Heart right ventricle (tissue), 16 donors: Measurements from ENCODE around the gene DDB1. TPM values are rescaled to one million over a fixed set of nuclear protein-coding genes. Genes with fewer than 3 reads are reported as not detected.
A peak's percentile ranks its signal among the peaks of the same experiment; 100 is the strongest.

Experiments
- ATAC-seq, 8 donors: fragments of 200-7000 bp; cut with Tn5 transposase; one replicate each; pipeline ENCODE4 v1.9.1; 2020; ENCODE audit warnings: mild to moderate bottlenecking in 8 of 8, moderate library complexity in 8 of 8, moderate number of reproducible peaks in 1 of 8
- DNase-seq, 2 donors: peaks; one replicate each; pipeline ENCODE4 v3.0.0-alpha.2; 2020
- H3K27ac ChIP-seq, 10 donors: fragments of 200-600 bp; sonication (generic) in 2 of 10; one replicate each; pipeline versions ENCODE4 v1.5.0 to v1.8.0; 2020 to 2022; ENCODE audit warnings: mild to moderate bottlenecking in 3 of 10
- H3K27me3 ChIP-seq, 7 donors: fragments of 200-600 bp; one replicate each; pipeline ENCODE4 v1.8.0; 2021 to 2022; ENCODE audit warnings: mild to moderate bottlenecking in 2 of 7
- H3K36me3 ChIP-seq, 9 donors: fragments of 200-600 bp; sonication (generic) in 1 of 9; one replicate each; pipeline versions ENCODE4 v1.5.0 to v1.8.0; 2020 to 2022; ENCODE audit warnings: mild to moderate bottlenecking in 2 of 9
- H3K4me1 ChIP-seq, 9 donors: fragments of 200-600 bp; sonication (generic) in 1 of 9; one replicate each; pipeline versions ENCODE4 v1.5.0 to v1.8.0; 2020 to 2022; ENCODE audit warnings: mild to moderate bottlenecking in 4 of 9
- H3K4me3 ChIP-seq, 10 donors: fragments of 200-600 bp; sonication (generic) in 2 of 10; one replicate each; pipeline versions ENCODE4 v1.5.0 to v1.8.0; 2020 to 2022; ENCODE audit warnings: mild to moderate bottlenecking in 7 of 10, moderate library complexity in 2 of 10
- H3K9me3 ChIP-seq, 11 donors: fragments of 200-600 bp in 10 of 11; sonication (generic) in 2 of 11; one replicate each; pipeline versions ENCODE4 v1.5.0 to v1.8.0; 2013 to 2022; ENCODE audit warnings: mild to moderate bottlenecking in 2 of 11, control low read depth in 1 of 11, moderate library complexity in 1 of 11
- WGBS, 2 donors: extraction: QIAGEN DNeasy Blood & Tissue Kit; methylation state at CpG; one replicate each; pipeline ENCODE4 v1.1.7; 2013; ENCODE audit warnings: inconsistent platforms in 1 of 2; 5-methylcytosine and 5-hydroxymethylcytosine counted together
- intact Hi-C, 10 donors: fragments of 100-400 bp; cut with DNase I; formaldehyde crosslinking; loops; one replicate each; pipeline versions ENCODE4 v1.11.1 to v1.14.2; 2022
- polyA plus RNA-seq, 2 donors: library from polyadenylated mRNA; stranded (reverse); fragments of 200-250 nt; gene quantifications; one replicate each; pipeline ENCODE4 v1.2.3, GENCODE V29; 2013
- total RNA-seq, 10 donors: library from RNA; stranded (reverse); fragmentation: NEBNext Ultra II Directional in 3 of 10; extraction: Animal tissue kit (Norgen Biotek cat#: 25700) in 3 of 10; gene quantifications; one replicate each; pipeline versions ENCODE4 v1.2.1 to v1.2.4, GENCODE V29; 2021 to 2023
- TF ChIP-seq, protein P1 (sequence below), 9 donors: fragments of 200-600 bp; sonication (generic) in 2 of 9; IDR thresholded peaks; one replicate each; pipeline versions ENCODE4 v1.5.0 to v1.8.0; 2021 to 2022; ENCODE audit warnings: antibody characterized with exemption in 9 of 9, mild to moderate bottlenecking in 5 of 9, moderate library complexity in 1 of 9
- donor health status: Arrhythmogenic right ventricular cardiomyopathy.
- donor health status: ischemic (EF 13 %, LVEDD 7.1; RV severe dilation, severe dysfunction).
- donor health status: healthy with polysubstance abuse.
- donor health status: DM: no; HTN: yes; CAD: no.
- donor health status: DM: no; HTN: no; CAD: no.
- donor health status: ischemic (EF 25% LVEDD 6.9; RV normal size, moderate dysfunction).
- donor health status: ischemic (EF 25% LVEDD 5.7; RV mildly dilated, moderate dysfunction).
- donor health status: healthy.
- donor health status: DM: yes; HTN: yes; CAD: no.
- donor health status: Ischemic cardiomyopathy.
- donor health status: ischemic (EF 35%, LVEDD 5.7; RV mildly dilated, moderate dysfunction).
- donor health status: nonischemic (EF 11% LVEDD 7.7; RV severe dilation, severe dysfunction).
- donor health status: DM: yes; HTN: yes; CAD: no.
- donor health status: PGD.
- donor health status: ischemic (EF 29% LVEDD 5.4; RV normal size, mild dysfunction).
- donor health status: nonischemic (EF 23%, LVEDD 6.1; RV moderate dilation, normal function).

DDB1 gene
- total and polyA plus RNA-seq, 12 donors = 59.0 to 147 (median 129) TPM

- Histone ChIP-seq H3K27me3 (no peaks in the 10 kb centered on the region), H3K36me3 (peaks cover 0 to 100% (median 65%) of the 10 kb centered on the region in 9 donors), H3K27ac (peak overlapping the region in 1 of 10 donors; percentile 0), H3K4me1 (peaks cover 0 to 48% (median 26%) of the 10 kb centered on the region in 9 donors), H3K4me3 (no peak overlapping the region), H3K9me3 (no peaks in the 10 kb centered on the region)
- WGBS, 2 donors = 46 to 55% methylated on average over 2 of the region's 2 CpGs
- DNase-seq (no peak), ATAC-seq (peak in 6 of 8 donors; percentile 26 to 76 (median 70))
- intact Hi-C loops = no loop called here
- TF ChIP-seq, protein P1, sequence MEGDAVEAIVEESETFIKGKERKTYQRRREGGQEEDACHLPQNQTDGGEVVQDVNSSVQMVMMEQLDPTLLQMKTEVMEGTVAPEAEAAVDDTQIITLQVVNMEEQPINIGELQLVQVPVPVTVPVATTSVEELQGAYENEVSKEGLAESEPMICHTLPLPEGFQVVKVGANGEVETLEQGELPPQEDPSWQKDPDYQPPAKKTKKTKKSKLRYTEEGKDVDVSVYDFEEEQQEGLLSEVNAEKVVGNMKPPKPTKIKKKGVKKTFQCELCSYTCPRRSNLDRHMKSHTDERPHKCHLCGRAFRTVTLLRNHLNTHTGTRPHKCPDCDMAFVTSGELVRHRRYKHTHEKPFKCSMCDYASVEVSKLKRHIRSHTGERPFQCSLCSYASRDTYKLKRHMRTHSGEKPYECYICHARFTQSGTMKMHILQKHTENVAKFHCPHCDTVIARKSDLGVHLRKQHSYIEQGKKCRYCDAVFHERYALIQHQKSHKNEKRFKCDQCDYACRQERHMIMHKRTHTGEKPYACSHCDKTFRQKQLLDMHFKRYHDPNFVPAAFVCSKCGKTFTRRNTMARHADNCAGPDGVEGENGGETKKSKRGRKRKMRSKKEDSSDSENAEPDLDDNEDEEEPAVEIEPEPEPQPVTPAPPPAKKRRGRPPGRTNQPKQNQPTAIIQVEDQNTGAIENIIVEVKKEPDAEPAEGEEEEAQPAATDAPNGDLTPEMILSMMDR (IDR thresholded peaks at IDR 0.05) = no peak
Observed at GRCh38 chr11:61325649-61326414, 7.1 kb downstream of the DDB1 start.

GRCh38 chr11:61315260-61315659 is 17.6 kb downstream of the DDB1 start:
- WGBS, 2 donors = 75 to 81% methylated on average over 2 of the region's 2 CpGs
- Histone ChIP-seq H3K9me3 (no peaks in the 10 kb centered on the region), H3K27me3 (no peaks in the 10 kb centered on the region), H3K27ac (no peak overlapping the region), H3K4me1 (no peaks in the 10 kb centered on the region), H3K36me3 (peaks cover 6 to 100% (median 71%) of the 10 kb centered on the region in 9 donors), H3K4me3 (no peak overlapping the region)
- DNase-seq (no peak), ATAC-seq (no peak)
- intact Hi-C loops = no loop called here
- TF ChIP-seq, protein P1 (IDR thresholded peaks at IDR 0.05) = no peak

- TF ChIP-seq, protein P1 (IDR thresholded peaks at IDR 0.05) = no peak
- Histone ChIP-seq H3K9me3 (no peaks in the 10 kb centered on the region), H3K4me1 (no peaks in the 10 kb centered on the region), H3K27me3 (no peaks in the 10 kb centered on the region), H3K4me3 (no peak overlapping the region), H3K27ac (no peak overlapping the region), H3K36me3 (peaks cover 6 to 100% (median 85%) of the 10 kb centered on the region in 9 donors)
- 83 to 86% methylated on average over 8 of the region's 8 CpGs for WGBS, 2 donors
- ATAC-seq (no peak), DNase-seq (no peak)
- intact Hi-C loops = no loop called here
Observed at GRCh38 chr11:61310749-61311148, 22.2 kb downstream of the DDB1 start.

- intact Hi-C loops = no loop called here
- H3K27me3 ChIP-seq = no peaks in the 10 kb centered on the region
- no peak overlapping the region for H3K27ac ChIP-seq
- WGBS, 2 donors = 95 to 96% methylated on average over 7 of the region's 7 CpGs
- H3K4me3 ChIP-seq = no peak overlapping the region
- no peaks in the 10 kb centered on the region for H3K9me3 ChIP-seq
- TF ChIP-seq, protein P1 (IDR thresholded peaks at IDR 0.05) = no peak
- ATAC-seq (no peak), DNase-seq (no peak)
- peaks cover 6 to 100% (median 88%) of the 10 kb centered on the region in 9 donors for H3K36me3 ChIP-seq
- H3K4me1 ChIP-seq = no peaks in the 10 kb centered on the region
Observed at GRCh38 chr11:61309739-61310138, 23.2 kb downstream of the DDB1 start.
